SK-N-SH (cell line): ENCODE data around the gene FBN1. TPM values are rescaled to one million over a fixed set of nuclear protein-coding genes. Genes with fewer than 3 reads are reported as not detected.

Experiments
- CTCF ChIA-PET: fragments of 300-600, 350-600 bp; formaldehyde crosslinking; extraction: SDS; loops from one replicate; lab custom pipeline; 2021; lab: Yijun Ruan, JAX
- POLR2A ChIA-PET: fragments of 350-600 bp; sonication (Branson Sonifier 250); formaldehyde crosslinking; extraction: SDS; loops from one replicate; lab custom pipeline; 2020; ENCODE audit warnings: antibody characterized with exemption, inconsistent platforms; lab: Yijun Ruan, JAX
- DNase-seq: peaks from one replicate; pipeline ENCODE4 v3.0.0; 2012
- H2AFZ ChIP-seq: fragments of 200-600 bp; sonication (generic); 2 replicates; pipeline ENCODE4 v1.8.1; 2016; ENCODE audit warnings: antibody characterized with exemption, mild to moderate bottlenecking, low read depth
- H3F3A ChIP-seq: fragments of 200-600 bp; sonication (generic); replicated peaks from 2 replicates; pipeline ENCODE3; 2016; ENCODE audit warnings: antibody characterized with exemption, mild to moderate bottlenecking; ENCODE audit not compliant: insufficient read depth
- H3K27ac ChIP-seq, 2 experiments: fragments of 200-500 bp in 1 of 2; fragments of 200-600 bp in 1 of 2; sonication (Bioruptor generic) in 1 of 2; sonication (generic), shearing (Covaris generic) in 1 of 2; 2 replicates each; pipeline versions ENCODE4 v1.5.1 to v1.6.1; 2014 to 2016; ENCODE audit warnings: low read depth in 2 of 2, inconsistent platforms in 1 of 2, low read length in 1 of 2, mild to moderate bottlenecking in 1 of 2, mixed read lengths in 1 of 2
- H3K27me3 ChIP-seq: fragments of 200-600 bp; sonication (generic), shearing (Covaris generic); 2 replicates; pipeline ENCODE4 v1.6.1; 2016; ENCODE audit warnings: mixed run types; ENCODE audit not compliant: insufficient read depth
- H3K36me3 ChIP-seq, 2 experiments: fragments of 200-500 bp in 1 of 2; fragments of 200-600 bp in 1 of 2; sonication (Bioruptor generic) in 1 of 2; sonication (generic) in 1 of 2; replicated peaks in 1 of 2; 2 replicates each; pipeline versions ENCODE3 to v1.5.1; 2014 to 2016; ENCODE audit warnings: low read length in 1 of 2, mild to moderate bottlenecking in 1 of 2; ENCODE audit not compliant: insufficient read depth in 2 of 2, control insufficient read depth in 1 of 2
- H3K4me1 ChIP-seq, 2 experiments: fragments of 200-500 bp in 1 of 2; fragments of 200-600 bp in 1 of 2; sonication (Bioruptor generic) in 1 of 2; sonication (generic), shearing (Covaris generic) in 1 of 2; 2 replicates each; pipeline versions ENCODE4 v1.5.1 to v1.6.1; 2014 to 2016; ENCODE audit warnings: low read depth in 1 of 2, low read length in 1 of 2, mixed run types in 1 of 2; ENCODE audit not compliant: insufficient read depth in 2 of 2, control insufficient read depth in 1 of 2
- H3K4me2 ChIP-seq: fragments of 200-600 bp; sonication (generic), shearing (Covaris generic); 2 replicates; pipeline ENCODE4 v1.6.1; 2017; ENCODE audit warnings: mixed run types
- H3K4me3 ChIP-seq, 2 experiments: fragments of 200-500 bp in 1 of 2; fragments of 200-600 bp in 1 of 2; sonication (Bioruptor generic) in 1 of 2; sonication (generic), shearing (Covaris generic) in 1 of 2; 2 replicates each; pipeline versions ENCODE4 v1.5.1 to v1.8.1; 2014 to 2016; ENCODE audit warnings: low read depth in 2 of 2, inconsistent platforms in 1 of 2, low read length in 1 of 2, mild to moderate bottlenecking in 1 of 2, mixed read lengths in 1 of 2, moderate library complexity in 1 of 2
- H3K79me2 ChIP-seq: fragments of 200-600 bp; sonication (generic); 2 replicates; pipeline ENCODE4 v1.8.1; 2017; ENCODE audit warnings: mild to moderate bottlenecking; ENCODE audit not compliant: insufficient read depth
- H3K9ac ChIP-seq: fragments of 200-600 bp; sonication (generic); 2 replicates; pipeline ENCODE4 v1.6.1; 2017; ENCODE audit warnings: mixed run types
- H3K9me2 ChIP-seq: fragments of 200-600 bp; sonication (generic); 2 replicates; pipeline ENCODE4 v1.6.1; 2017; ENCODE audit warnings: mixed run types
- H3K9me3 ChIP-seq: fragments of 200-600 bp; sonication (generic); 2 replicates; pipeline ENCODE4 v1.6.1; 2017; ENCODE audit warnings: mixed run types, mild to moderate bottlenecking, moderate library complexity
- H4K20me1 ChIP-seq: fragments of 200-600 bp; sonication (generic); 2 replicates; pipeline ENCODE4 v1.6.1; 2017; ENCODE audit warnings: mild to moderate bottlenecking, mixed run types; ENCODE audit not compliant: insufficient read depth
- EP300 ChIP-seq, 2 experiments: IDR thresholded peaks; 2 replicates each; pipeline versions ENCODE4 v1.4.0 to v1.6.1; 2012; ENCODE audit warnings: borderline replicate concordance in 1 of 2, low read depth in 1 of 2, low read length in 1 of 2
- FOSL2 ChIP-seq: IDR thresholded peaks from 2 replicates; pipeline ENCODE4 v1.4.0; 2012; ENCODE audit warnings: low read depth, mild to moderate bottlenecking, moderate library complexity, borderline replicate concordance
- FOXJ3 ChIP-seq: sonication (generic); formaldehyde crosslinking; IDR thresholded peaks from 2 replicates; pipeline ENCODE4 v1.5.1; 2020; ENCODE audit warnings: mild to moderate bottlenecking, missing genetic modification reagents
- FOXM1 ChIP-seq: IDR thresholded peaks from 2 replicates; pipeline ENCODE4 v1.4.0; 2012; ENCODE audit warnings: low read depth, mild to moderate bottlenecking
- GABPA ChIP-seq: IDR thresholded peaks from 2 replicates; pipeline ENCODE4 v1.4.0; 2012; ENCODE audit warnings: low read depth, mild to moderate bottlenecking
- JUND ChIP-seq: IDR thresholded peaks from 2 replicates; pipeline ENCODE4 v1.4.0; 2012
- MEF2A ChIP-seq: IDR thresholded peaks from 2 replicates; pipeline ENCODE4 v1.4.0; 2012; ENCODE audit warnings: low read depth, borderline replicate concordance
- MXI1 ChIP-seq: IDR thresholded peaks from 2 replicates; pipeline ENCODE4 v1.6.1; 2012; ENCODE audit warnings: mild to moderate bottlenecking, low read depth, low read length, improper control_type of control experiment
- POLR2AphosphoS5 ChIP-seq: IDR thresholded peaks from 2 replicates; pipeline ENCODE4 v1.6.1; 2012; ENCODE audit warnings: low read depth, low read length
- RXRA ChIP-seq: IDR thresholded peaks from 2 replicates; pipeline ENCODE4 v1.4.0; 2012; ENCODE audit warnings: low read depth, mild to moderate bottlenecking, borderline replicate concordance
- SIN3A ChIP-seq: IDR thresholded peaks from 2 replicates; pipeline ENCODE4 v1.6.1; 2012; ENCODE audit warnings: low read depth, mild to moderate bottlenecking, low read length, moderate library complexity, borderline replicate concordance
- TCF12 ChIP-seq: IDR thresholded peaks from 2 replicates; pipeline ENCODE4 v1.4.0; 2012
- WGBS: methylation state at CpG from one replicate; pipeline ENCODE4 v1.1.6; 2017; ENCODE audit warnings: low lambda C conversion rate; 5-methylcytosine and 5-hydroxymethylcytosine counted together
- polyA plus RNA-seq, 3 experiments: library from polyadenylated mRNA; depleted of rRNA; stranded (reverse); fragments of >200 nt; gene quantifications; 2 replicates each; pipeline ENCODE4 v1.2.3, GENCODE V29; 2012
- TF ChIP-seq, protein P1 (sequence below): fragments of 150-350 bp; IDR thresholded peaks from 2 replicates; pipeline ENCODE4 v1.6.1; 2016; ENCODE audit warnings: mild to moderate bottlenecking, low read depth, low read length
- TF ChIP-seq, protein P2 (sequence below): fragments of 150-350 bp; IDR thresholded peaks from 2 replicates; pipeline ENCODE4 v1.6.1; 2017; ENCODE audit warnings: antibody characterized with exemption, low read length, low read depth, borderline replicate concordance
- TF ChIP-seq, protein P3 (sequence below): IDR thresholded peaks from 2 replicates; pipeline ENCODE4; 2012
- TF ChIP-seq, protein P4 (sequence below): IDR thresholded peaks from 2 replicates; pipeline ENCODE4 v1.4.0; 2012; ENCODE audit warnings: low read depth
- TF ChIP-seq, protein P5 (sequence below): fragments of 200-600 bp; sonication (generic); IDR thresholded peaks from 2 replicates; pipeline ENCODE4 v1.6.1; 2017; ENCODE audit warnings: antibody characterized with exemption, mild to moderate bottlenecking, moderate library complexity

The FBN1 gene
- polyA plus RNA-seq, 1 of the 3 experiments (the other 2 are of a cell fraction), result 248 TPM

DNA sequence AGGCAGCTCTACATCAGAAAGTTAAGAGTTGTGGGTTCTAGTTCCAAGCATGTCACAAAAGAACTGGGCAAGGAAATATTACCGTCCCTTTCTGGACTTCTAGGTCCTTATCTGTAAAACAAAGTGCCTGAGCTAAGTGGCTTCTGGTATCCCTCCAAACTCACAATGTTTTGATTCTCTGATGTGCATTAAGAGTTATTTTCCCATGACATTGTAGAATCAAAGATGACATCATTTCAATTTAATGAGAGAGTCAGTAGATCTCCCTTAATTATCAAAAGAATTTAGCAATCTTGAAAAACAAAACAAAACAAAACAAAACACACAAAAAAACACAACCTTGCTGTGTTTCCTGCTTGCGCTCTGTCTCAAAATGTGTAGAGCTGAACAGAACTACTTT lies 225.6 kb downstream of the FBN1 start:
- peaks cover 6% of the 10 kb centered on the region; the same call in 1 of the 2 replicates for H4K20me1 ChIP-seq
- H3K36me3 ChIP-seq, result peaks cover 86 to 92% of the 10 kb centered on the region in 2 experiments
- no peak overlapping the region for H3K4me3 ChIP-seq
- WGBS, result 73% methylated on average over 2 of the region's 2 CpGs
- H3K9me3 ChIP-seq, result no peaks in the 10 kb centered on the region
- peak overlapping the region; percentile 39 to 53; a peak in 2 of 4 replicates for H3K27ac ChIP-seq
- peaks cover 5 to 21% of the 10 kb centered on the region in 2 experiments for H3K4me1 ChIP-seq
- H3K9ac ChIP-seq, result no peak overlapping the region
- H2AFZ ChIP-seq, result no peak overlapping the region
- no peak for DNase-seq
- H3K4me2 ChIP-seq, result no peak overlapping the region
- ChIA-PET POLR2A (no interaction called here), CTCF (interaction anchor here (2.0 kb wide), 1 partner anchor 13 kb away, joined by 5 read pairs; no protein-coding TSS in a partner anchor)
- peaks cover 66% of the 10 kb centered on the region for H3F3A ChIP-seq
- no peaks in the 10 kb centered on the region for H3K27me3 ChIP-seq
- TF ChIP-seq, protein P1, sequence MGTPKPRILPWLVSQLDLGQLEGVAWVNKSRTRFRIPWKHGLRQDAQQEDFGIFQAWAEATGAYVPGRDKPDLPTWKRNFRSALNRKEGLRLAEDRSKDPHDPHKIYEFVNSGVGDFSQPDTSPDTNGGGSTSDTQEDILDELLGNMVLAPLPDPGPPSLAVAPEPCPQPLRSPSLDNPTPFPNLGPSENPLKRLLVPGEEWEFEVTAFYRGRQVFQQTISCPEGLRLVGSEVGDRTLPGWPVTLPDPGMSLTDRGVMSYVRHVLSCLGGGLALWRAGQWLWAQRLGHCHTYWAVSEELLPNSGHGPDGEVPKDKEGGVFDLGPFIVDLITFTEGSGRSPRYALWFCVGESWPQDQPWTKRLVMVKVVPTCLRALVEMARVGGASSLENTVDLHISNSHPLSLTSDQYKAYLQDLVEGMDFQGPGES, result no peak
- TF ChIP-seq TCF12 (no peak), POLR2AphosphoS5 (no peak), FOXJ3 (CRISPR knock-in tag) (no peak), FOSL2 (no peak), JUND (no peak), RXRA (no peak), FOXM1 (no peak), MEF2A (no peak), SIN3A (no peak), MXI1 (no peak), EP300 (IDR thresholded peaks at IDR 0.05; ENCODE audit: borderline replicate concordance in 1 of 2, low read depth in 1 of 2, low read length in 1 of 2) (no peak), GABPA (no peak)
- TF ChIP-seq, protein P2, sequence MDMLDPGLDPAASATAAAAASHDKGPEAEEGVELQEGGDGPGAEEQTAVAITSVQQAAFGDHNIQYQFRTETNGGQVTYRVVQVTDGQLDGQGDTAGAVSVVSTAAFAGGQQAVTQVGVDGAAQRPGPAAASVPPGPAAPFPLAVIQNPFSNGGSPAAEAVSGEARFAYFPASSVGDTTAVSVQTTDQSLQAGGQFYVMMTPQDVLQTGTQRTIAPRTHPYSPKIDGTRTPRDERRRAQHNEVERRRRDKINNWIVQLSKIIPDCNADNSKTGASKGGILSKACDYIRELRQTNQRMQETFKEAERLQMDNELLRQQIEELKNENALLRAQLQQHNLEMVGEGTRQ, result no peak
- TF ChIP-seq, protein P3, sequence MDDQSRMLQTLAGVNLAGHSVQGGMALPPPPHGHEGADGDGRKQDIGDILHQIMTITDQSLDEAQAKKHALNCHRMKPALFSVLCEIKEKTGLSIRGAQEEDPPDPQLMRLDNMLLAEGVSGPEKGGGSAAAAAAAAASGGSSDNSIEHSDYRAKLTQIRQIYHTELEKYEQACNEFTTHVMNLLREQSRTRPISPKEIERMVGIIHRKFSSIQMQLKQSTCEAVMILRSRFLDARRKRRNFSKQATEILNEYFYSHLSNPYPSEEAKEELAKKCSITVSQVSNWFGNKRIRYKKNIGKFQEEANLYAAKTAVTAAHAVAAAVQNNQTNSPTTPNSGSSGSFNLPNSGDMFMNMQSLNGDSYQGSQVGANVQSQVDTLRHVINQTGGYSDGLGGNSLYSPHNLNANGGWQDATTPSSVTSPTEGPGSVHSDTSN, result no peak
- TF ChIP-seq, protein P4, sequence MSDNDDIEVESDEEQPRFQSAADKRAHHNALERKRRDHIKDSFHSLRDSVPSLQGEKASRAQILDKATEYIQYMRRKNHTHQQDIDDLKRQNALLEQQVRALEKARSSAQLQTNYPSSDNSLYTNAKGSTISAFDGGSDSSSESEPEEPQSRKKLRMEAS, result no peak
- TF ChIP-seq, protein P5, sequence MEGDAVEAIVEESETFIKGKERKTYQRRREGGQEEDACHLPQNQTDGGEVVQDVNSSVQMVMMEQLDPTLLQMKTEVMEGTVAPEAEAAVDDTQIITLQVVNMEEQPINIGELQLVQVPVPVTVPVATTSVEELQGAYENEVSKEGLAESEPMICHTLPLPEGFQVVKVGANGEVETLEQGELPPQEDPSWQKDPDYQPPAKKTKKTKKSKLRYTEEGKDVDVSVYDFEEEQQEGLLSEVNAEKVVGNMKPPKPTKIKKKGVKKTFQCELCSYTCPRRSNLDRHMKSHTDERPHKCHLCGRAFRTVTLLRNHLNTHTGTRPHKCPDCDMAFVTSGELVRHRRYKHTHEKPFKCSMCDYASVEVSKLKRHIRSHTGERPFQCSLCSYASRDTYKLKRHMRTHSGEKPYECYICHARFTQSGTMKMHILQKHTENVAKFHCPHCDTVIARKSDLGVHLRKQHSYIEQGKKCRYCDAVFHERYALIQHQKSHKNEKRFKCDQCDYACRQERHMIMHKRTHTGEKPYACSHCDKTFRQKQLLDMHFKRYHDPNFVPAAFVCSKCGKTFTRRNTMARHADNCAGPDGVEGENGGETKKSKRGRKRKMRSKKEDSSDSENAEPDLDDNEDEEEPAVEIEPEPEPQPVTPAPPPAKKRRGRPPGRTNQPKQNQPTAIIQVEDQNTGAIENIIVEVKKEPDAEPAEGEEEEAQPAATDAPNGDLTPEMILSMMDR, result no peak
- no peaks in the 10 kb centered on the region for H3K9me2 ChIP-seq
- H3K79me2 ChIP-seq, result no peaks in the 10 kb centered on the region; the same call in 1 of the 2 replicates
